Measurements from ENCODE around the gene KTN1.

Gene KTN1

DNA sequence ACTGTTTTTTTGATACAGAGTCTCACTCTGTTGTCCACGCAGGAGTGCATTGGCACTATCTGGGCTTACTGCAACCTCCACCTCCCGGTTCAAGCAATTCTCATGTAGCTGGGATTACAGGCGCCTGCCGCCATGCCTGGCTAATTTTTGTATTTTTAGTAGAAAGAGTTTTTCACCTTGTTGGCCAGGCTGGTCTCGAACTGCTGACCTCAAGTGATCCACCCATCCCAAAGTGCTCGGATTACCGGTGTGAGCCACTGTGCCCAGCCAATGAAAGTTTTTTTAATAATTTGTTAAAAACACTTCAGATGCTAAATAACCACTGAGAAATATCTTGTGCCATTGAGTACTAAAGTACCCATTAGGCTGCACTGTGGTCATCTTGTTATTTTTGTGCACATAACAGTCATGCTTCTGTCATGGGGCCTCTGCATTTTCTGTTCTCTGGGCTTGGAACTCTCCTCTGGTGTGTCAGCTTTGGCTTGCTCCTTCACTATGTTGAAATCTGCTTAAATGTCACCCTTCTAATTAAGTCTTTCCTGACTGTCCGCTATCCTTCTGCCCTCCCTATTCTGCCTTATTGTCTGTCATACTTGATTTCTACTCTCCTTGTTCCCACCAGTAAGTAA is 105.1 kb downstream of the KTN1 start:
- no peak for DNase-seq

DNA sequence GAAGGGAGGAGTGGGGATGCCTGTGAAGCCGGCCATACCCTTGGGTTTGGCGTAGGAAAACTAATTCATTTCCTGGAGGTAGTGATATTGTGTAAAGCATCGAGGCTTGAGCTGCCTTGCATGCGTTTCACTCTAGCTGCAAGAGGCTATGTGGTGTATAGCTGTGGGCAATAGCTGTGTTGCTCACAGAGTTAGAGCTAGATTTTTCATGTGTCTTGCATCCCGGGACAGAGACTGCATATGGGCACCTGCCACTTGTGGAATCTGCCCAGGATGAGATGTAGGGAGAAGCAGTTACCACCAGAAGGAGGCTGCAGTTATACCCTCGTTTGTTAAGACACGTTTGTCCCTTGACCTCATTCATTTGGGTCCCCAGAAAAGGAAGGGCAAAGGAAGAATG is 106.7 kb downstream of the KTN1 start:
- no peak for DNase-seq

DNA sequence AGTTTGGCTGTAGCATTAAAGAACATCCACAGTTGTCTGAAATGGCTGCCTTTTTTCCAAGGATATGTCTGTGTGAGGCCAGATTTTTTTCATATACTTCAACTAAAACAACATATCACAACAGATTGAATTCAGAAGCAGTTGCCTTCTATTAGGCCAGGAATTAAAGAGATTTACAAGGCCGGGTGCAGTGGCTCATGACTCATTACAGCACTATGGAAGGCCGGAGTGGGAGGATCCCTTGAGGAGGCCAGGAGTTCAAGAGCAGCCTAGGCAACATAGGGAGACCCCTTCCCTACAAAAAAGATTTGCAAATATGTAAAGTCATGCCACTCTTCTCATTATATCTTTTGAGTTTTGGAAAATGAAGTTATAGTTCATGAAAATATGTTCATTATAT is 108.6 kb downstream of the KTN1 start:
- no peak for DNase-seq

GRCh38 chr14:55689981-55690871 is 110.2 kb downstream of the KTN1 start:
- DNase-seq: no peak

DNA sequence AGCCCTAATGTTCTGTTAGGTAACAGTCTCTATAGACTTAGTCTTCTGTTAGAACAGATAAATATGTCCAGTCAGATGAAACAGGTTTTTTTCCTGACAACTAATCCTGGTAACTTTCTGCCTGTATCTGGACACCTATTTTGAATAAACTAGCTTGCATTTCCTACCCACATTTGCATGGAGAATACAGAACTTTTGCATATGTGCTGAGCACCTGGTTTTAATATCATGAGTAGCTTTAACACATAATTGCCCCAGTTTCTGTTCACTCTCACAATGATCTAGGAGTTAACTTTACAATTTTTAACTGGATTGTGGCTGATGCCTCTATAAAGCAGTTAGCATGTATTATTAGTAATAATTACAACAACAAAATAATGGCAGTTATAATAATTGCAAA is 111.7 kb downstream of the KTN1 start:
- no peak for DNase-seq

- DNase-seq: no peak
Measured at GRCh38 chr14:55693904-55694303, 113.9 kb downstream of the KTN1 start.

- no peak for DNase-seq
Measured at GRCh38 chr14:55697414-55697861, 117.4 kb downstream of the KTN1 start.

DNA sequence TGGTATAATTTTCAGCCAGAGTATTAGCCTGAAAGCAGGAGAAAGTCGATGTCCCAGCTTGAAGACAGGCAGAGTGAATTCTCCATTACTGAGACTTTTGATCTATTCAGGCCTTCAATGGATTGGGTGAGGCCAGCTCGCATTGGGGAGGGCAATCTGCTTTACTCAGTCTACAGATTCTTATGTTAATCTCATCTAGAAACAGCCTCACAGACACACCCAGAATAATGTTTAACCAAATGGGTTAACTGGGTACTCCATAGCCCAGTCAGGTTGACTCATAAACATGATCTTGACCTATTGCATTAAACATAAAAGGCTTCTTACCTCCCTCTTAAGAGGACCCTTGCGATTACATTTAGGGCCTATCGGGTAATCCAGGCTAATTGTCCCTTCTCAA is 118.0 kb downstream of the KTN1 start:
- DNase-seq: no peak

GRCh38 chr14:55699131-55700057 is 119.4 kb downstream of the KTN1 start:
- peak; percentile 52 for DNase-seq

DNA sequence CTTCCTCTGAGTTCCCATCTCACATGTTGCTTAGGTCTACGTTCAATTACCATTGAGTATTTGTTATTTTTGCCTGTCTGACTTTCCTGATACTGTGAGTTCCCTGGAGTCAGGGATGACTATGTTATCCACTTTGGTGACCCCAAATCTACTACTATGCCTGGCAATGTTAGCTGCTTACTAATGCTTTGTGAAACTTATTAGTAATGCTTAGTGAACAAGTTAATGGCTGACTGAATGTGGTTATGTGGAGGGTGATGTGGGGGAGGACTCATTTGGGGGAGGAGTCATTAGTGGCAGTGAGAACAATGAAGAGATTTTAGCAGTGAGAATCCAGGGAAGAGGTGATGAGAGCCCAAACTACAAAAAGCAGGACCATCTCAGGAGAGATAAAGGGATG is 121.6 kb downstream of the KTN1 start:
- no peak for DNase-seq

DNA sequence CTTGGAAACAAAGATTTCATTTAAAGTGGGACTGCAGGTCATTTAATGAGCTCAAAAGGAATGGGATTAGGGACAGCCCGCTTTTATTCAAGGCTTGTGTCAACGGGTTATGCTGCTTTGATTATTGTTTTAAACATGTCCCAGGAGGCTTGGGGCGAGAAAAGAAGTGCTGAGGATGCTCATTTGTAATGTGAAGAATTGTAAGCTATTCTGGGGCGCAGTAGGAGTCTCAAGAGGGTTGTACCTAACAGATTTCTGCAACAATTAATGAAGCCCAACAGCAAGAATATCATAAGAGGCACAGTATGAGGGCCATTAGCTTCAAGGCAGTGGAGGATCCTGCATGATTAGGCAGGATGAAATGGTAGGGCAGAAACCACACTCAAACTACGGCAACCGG is 122.5 kb downstream of the KTN1 start:
- no peak for DNase-seq

GRCh38 chr14:55704654-55705053 is 124.6 kb downstream of the KTN1 start:
- DNase-seq: no peak

DNA sequence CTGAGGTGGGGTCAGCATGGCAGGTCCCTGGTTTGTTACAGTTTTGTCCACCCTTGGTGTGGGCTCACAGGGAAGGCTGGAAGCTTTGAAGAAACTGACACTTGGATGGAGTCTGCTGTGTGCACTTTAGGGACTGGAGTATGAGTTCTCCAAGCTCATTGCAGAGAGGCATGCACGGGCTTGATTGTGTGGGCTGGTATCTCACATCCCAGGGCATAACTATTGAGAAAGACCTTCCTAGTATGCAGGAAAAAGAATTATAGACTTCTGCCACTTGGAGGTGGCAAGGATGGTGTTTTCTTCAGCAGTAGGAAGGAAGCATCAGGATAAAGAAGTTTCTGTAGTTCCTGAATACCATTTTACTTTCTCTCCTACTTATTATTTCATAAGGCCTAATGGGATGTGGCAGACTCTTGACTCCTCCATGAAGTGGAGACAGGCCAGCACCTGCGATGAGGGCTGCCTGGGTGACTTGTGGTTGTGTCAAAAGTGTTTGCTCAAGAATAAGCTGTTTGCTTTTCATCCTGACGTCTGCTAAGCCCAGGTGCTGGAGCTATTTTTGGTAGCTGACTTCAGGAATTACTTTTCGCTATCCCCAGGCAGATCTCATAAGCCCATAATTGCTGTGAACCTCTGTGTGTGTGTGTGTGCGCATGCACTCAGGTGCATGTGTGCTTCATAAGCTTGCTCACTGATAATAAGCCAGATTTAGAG is 125.8 kb downstream of the KTN1 start:
- DNase-seq: no peak

- DNase-seq: no peak
Measured at GRCh38 chr14:55706365-55706684, 126.3 kb downstream of the KTN1 start.

GRCh38 chr14:55706893-55707292 is 126.9 kb downstream of the KTN1 start:
- peak; percentile 86 for DNase-seq

GRCh38 chr14:55707365-55707804 is 127.4 kb downstream of the KTN1 start:
- peak; percentile 59 for DNase-seq

- DNase-seq: peak; percentile 77
Measured at GRCh38 chr14:55710506-55711041, 130.6 kb downstream of the KTN1 start.

DNA sequence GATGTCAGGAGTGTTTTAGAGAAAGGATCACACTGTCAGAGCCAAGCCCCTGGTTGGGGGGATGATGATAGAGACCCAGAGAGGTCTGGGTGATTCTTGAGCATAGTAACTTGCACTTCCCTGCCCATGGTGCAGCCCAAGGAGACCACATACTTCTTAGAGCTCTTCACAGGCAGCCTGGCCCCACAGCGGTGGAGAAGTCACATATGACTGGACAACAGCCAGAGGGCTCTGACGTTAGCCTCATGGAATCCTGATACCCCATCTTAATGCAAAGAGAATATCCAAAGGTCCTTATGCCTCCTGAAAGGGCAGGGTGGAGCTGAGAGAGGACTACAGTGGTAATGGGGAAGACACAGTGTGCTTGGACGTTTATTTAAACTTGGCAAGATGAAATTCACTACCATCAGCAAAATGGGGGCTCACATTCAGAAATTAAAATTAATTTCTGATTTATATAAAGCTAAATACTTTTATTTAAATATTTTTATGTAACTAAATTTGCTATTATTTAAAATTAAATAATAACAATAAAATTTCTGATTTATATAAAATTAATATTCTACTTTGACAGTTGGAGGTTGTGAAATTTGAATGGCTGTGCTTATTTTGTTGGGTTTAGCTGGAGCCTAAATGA is 131.3 kb downstream of the KTN1 start:
- peak; percentile 33 for DNase-seq

GRCh38 chr14:55712491-55712890 is 132.5 kb downstream of the KTN1 start:
- no peak for DNase-seq

DNA sequence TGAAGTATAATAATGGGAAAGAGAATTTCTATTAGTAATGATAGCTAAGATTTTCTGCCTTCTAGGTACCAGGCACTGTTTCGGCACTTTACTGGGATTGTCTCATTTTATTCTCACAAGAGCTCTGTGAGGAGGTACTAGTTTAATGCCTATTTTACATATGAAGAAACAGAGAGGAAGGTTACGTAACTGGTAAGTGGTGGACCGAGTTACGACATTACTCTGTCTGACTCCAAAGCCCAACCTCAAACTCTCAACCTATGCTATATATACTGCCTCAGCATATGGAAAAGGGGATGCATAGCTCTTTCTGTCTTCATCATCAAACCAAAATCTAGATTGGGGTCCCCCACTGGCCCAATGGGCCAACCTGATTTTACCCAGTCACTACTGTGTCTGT is 133.5 kb downstream of the KTN1 start:
- DNase-seq: peak; percentile 95

GRCh38 chr14:55715889-55716288 is 135.9 kb downstream of the KTN1 start:
- DNase-seq: peak; percentile 93

- DNase-seq: no peak
Measured at GRCh38 chr14:55717621-55718020, 137.6 kb downstream of the KTN1 start.
